ENCODE measurements around the gene H1-8.
A peak's percentile ranks its signal among the peaks of the same experiment; 100 is the strongest.

Gene H1-8

DNA sequence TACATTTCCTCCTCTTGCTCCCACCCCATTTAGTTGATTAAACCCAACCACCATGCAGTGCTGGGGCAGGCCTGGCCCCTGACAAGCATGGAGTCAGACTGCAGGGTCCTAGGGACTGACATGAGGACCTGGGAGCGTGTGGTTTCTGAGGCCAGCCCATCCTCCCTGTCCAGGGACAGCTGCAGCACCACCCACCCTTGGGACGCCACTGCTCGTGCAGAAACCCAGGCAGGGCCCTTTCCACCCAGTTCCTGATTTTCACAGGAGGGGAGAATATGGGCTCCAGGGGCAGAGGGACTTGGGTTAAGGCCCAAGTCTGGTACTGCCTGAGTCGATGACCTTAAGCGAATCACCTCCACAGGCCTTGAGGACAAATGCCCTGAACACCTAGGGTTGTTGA is 39.8 kb downstream of the H1-8 start:
- no peak for DNase-seq
- intact Hi-C loops (cut with DNase I) = no loop called here

DNA sequence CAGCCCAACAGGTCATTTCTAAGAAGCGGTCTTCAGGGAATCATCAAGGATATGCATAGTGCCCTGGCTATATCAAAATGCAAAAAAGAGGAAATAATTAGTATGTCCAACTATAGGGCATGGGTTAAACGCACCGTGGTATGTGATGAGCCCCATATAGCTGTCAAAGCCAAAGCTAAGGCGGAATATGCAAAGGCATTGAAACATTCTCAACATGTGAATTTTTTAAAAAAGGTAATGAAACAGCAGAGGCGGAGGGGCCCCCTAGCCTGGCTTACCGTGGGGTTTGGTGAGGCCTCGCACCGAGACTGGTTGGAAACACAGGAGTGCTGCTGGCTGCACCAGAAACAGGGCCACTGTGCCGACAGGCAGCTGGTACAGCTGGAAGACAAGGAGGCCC is 40.3 kb downstream of the H1-8 start:
- intact Hi-C loops (cut with DNase I) = no loop called here
- no peak for DNase-seq

DNA sequence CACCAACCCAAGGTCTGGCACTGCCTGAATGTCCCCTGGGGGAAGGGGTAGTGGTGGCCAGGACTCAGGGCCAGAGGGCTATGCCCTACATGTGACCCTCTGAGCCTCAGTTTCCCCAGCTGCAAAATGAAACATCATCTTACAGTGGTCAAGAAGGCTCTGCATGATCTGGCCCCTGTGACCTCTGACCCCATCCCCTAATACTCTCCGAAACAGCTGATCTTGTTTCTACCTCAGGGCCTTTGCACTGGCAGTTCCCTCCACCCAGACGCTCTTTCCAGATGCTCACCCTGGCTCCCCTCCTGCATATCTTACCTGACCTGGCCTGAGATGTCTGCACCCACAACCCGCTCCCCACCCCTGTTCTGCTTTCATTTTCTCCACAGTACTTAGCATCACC is 41.7 kb downstream of the H1-8 start:
- intact Hi-C loops (cut with DNase I) = no loop called here
- DNase-seq = no peak

DNA sequence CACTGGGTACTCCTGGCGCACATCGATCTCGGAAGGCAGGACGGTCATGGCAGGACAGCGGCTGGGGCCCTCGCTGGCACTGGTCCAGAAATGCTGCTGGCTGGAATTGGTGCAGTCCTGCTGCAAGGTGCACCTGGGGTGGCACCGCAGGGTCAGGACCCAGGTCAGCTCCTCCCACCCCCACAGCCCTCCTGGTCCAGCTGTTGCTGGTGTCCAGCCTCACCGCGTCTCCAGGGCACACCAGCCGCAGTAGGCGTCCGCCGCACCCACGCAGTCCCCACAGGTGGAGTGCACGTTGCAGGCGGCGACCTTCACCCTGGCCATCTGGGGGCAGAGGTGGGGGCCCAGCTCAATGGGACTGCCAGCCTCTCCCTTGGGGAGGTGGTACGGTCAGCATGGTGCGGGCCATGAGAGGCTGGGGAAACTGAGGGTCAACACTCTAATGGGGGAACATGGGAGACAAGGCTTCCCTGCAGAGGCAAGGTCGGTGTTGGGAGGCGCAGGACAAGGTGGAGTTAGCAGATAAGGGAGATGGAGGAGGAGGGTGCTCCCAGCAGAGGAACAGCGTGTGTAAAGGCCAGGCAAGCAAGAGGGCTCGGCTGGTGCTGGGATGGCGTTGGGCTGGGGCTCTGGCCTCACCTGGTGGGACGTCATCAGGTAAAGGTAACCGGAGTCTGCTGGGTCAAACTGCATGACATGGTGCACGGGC is 43.1 kb downstream of the H1-8 start:
- DNase-seq = no peak
- intact Hi-C loops (cut with DNase I) = no loop called here

DNA sequence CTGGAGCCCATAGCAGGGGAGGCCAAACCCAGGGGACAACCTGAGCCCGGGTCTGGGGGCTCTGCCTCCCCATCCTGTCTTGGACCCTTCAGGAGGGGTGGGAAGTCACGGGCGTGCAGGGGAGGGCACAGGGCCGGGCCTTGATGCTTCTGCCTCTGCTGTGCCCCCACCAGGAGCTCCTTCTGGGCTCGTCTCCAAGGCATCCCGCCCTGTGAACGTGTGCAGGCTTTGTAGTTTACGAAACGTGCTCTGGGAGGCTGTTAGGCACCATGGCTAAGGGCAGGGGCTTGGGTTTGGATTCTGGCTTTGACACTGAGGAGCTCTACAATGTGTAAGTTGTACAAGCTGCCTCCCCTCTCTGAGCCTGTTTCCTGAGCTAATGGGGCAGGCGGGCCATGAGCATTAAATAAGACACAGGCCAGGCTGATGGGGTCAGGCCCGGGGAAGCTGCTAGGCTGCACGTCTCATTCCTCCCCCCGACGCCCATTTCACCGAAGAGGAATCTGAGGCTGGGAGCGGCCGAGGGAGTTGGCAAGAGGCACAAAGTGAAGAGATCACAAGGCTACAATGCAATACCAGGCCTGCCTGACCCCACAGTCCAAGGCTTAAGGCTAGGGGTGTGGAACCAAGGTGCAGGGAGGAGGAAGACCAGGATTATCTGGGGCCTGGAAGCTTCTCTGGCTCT is 43.9 kb downstream of the H1-8 start:
- DNase-seq = no peak
- intact Hi-C loops (cut with DNase I) = no loop called here

DNA sequence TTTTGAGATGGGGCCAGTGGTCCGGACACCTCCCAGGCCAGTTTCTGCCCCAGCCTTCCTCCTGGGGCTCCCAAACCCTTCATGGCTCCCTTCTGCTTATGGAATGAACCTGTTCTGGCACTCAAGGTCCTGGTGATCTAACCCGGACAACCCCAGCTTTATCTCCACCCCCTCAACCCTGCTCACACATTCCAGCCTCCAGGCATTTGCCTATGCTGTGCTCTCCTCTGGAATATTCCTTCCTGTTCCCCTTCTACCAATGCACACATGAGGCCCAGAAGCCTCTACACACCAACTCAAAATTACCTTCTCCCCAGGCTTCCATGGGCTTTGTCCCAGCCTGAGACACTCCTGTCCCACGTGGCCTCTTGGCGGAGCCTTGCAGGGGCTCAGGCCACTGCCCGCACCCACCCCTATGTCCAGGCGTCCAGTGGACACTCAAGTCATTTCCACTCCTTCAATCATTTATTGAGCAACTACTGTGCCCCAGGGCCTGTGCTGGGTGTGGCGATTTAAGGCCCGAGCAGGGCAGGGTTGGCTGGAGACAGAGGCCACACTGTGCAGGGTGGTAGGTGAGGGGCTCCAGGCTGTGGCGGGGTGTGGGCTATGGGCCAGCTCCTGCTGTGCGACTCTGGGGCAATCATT is 44.7 kb downstream of the H1-8 start:
- no peak for DNase-seq
- intact Hi-C loops (cut with DNase I) = no loop called here

DNA sequence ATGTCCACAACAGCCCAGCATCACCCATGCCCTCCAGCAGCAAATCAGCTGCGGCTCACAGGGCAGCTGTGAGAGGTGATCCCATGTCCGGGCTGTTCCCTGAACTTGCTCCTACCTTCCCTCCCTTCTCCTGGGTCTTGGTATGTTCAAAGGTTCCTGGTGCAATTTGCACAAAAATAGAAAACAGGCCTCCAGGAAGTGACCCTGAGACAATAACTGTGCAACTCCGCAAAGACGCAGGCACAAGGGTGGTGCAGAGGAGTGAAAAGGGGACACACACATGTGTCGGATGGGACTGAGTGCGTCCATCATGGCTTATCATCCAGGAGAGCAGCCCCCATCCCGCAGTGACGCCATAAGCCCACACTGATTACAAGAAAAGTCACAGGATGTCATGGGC is 47.2 kb downstream of the H1-8 start:
- intact Hi-C loops (cut with DNase I) = no loop called here
- no peak for DNase-seq

DNA sequence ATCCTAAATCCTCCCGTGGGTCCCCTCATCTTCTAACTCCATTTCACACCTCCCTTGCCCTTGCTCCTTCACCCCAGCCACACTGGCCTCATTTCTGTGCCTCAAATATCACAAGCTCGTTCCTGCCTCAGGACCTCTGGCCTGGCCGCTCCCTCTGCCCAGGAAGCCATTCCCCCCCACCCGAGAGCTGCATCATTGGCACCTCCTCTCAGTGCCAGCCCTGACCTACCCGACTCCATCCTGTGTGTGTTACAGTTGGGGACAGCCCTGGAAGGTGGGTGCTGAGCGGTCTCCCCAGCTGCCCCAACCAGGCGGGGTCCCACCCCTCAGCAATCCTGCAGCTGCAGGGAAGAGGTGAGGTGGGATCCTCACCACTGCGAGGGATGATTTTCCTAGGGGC is 49.0 kb downstream of the H1-8 start:
- intact Hi-C loops (cut with DNase I) = no loop called here
- DNase-seq = no peak

DNA sequence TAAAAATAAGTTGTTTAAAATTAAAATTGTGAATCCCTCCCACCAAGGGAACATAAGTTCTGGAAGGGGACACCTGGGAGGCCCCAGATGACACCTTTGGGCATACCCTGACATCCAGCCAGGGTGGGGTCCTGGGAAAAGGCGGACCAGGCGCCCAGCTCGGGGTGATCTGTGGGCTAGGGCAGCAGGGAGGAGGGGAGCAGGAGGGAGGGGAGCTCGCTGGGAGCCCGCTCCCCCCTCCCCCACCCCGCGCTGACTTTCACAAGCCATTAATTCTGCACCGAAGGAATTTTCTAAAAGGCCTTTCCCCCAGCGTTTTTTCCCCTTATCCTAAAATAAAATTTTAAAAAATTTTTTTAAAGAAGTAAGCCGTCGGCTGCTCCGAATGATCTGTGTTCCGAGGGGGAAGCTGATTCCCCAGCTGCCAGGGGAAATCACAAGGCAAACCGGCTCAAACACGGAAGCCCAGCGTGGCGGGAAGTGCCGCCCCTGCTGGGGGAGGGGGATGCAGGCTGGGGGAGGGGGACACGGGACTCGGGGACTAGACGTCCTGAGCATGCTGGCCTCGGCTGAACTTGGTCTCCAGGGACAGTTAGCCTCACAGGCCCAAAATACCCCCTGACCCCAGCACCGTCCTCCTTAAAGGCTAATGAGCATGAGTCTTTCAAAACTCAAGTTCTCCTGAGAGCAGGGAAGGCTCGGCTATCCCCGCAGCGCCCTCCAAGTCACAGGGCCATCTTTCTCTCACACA is 49.6 kb downstream of the H1-8 start:
- intact Hi-C loops (cut with DNase I) = no loop called here
- DNase-seq = peak in 34 of 42 donors; percentile 22 to 73 (median 55)

DNA sequence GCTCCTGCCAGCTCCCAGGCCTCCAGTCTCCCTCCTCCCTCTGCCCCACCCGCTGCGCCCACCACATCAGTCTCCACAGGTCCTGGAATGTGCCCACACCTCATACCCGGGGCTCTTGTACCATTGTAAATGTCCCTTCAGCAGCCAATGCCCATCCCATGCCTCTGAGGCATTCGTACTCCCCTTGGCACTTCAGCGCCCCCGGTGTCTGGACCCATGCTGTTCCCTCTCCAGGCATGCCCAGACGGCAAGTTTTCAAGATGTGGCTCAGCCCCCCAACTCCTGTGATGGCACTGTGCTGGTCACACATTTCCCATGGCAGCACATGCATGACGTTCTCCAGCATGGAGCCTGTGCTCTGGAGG is 50.2 kb downstream of the H1-8 start:
- DNase-seq = no peak
- intact Hi-C loops (cut with DNase I) = no loop called here

DNA sequence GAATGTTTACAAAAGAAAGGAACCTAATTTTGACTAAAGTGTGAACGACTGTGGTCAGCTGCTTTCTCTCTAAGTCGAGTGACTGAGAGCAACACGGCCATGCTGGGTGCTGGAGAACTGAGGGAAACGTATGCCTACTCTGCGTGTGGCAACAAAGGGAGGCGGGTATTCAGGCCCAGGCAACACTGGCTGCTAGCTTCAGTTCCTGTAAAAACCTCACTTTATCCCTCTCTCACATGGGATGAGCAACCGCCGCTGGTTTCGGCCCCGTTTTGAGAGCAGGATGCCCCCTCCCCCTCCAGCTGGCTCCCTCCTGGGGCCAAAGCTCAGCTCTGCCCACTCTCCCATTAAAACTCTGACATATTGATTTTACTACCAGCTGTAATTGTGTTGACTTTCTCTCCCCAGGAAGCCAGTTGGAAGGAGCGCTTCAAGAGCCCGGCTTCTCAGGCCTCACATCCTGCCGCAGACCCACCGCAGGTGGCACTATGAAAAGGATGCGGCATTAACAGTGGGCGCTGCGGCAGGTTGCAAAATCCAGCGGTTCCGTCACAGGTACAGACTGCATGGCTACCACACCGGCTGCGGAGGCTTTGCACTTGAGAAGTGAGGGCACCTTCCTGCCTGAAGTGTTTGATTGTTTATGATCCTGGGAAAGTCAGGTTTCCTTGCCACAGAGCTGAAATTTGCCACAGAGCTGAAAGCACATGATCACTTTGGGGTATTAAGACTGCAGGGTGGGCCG is 50.8 kb downstream of the H1-8 start:
- intact Hi-C loops (cut with DNase I) = no loop called here
- DNase-seq = peak in 10 of 42 donors; percentile 22 to 51 (median 42)

DNA sequence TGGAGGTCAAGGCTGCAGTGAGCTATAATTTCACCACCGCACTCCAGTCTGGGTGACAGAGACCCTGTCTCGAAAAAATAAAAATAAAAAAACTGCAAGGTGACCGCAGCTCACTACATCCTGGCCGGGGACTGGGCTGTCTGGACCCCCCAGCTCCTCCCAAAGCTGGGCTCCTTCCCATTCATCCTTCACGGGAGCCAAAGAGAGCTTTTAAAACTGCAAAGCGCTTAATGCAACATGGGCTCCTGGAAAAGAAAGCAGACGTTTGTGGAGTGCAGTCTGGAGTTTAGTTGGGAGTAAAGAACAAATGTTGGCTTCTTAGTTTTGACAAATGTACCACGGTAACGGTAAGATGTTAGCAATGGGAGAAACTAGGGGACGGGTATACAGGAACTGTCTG is 51.4 kb downstream of the H1-8 start:
- no peak for DNase-seq
- intact Hi-C loops (cut with DNase I) = no loop called here

DNA sequence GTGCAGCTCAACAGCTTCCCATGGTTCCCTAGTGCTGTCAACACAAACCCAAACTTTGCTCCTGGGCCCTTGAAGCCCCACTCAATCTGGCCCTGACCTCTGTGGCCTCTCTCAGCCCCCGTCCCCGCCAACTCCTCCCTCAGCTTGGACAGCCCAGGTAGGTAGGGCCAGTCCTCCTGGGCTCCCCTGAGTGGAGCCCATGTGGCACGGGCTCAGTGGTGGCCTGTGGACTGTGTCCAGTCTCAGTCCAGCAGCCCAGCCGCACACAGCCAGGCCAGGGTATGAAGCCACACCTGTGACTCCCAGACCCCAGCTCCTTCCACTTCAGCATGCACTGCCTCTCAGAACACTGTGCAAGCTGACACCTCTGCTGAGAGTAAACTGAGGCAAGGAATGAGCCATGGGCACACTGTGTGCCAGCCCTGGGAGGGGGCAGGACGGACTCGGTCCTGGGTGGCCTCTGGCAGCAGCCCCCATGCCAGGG is 52.0 kb downstream of the H1-8 start:
- no peak for DNase-seq
- intact Hi-C loops (cut with DNase I) = no loop called here

DNA sequence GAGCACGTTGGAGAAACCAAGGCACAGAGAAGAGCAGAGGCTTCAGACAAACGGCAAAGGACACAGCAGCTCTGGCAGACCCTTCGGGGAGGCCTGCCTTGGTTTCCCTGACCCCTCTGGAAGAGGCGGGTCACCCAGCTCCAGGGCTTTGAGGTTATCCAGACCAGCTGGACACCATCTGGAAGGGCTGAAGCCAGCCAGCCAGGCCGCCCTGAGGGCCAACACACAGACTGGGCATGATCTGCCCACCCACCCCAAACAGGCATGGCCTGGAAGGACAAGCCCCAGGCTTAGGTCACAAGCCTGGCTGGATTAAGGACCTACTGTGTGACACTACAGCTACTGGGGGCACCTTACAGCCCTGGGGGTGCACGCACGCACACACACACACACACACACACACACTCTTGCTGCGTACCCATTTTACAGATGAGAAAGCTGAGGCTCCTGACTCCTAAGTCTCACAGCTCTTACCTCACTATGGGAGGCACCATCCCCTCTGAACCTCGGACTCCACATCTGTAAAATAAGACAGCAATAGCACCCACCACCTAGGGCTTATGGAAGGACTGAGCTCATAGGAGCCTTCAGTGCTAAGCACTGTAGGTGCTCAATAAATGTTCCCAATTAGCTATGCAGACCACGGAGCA is 52.7 kb downstream of the H1-8 start:
- intact Hi-C loops (cut with DNase I) = no loop called here

DNA sequence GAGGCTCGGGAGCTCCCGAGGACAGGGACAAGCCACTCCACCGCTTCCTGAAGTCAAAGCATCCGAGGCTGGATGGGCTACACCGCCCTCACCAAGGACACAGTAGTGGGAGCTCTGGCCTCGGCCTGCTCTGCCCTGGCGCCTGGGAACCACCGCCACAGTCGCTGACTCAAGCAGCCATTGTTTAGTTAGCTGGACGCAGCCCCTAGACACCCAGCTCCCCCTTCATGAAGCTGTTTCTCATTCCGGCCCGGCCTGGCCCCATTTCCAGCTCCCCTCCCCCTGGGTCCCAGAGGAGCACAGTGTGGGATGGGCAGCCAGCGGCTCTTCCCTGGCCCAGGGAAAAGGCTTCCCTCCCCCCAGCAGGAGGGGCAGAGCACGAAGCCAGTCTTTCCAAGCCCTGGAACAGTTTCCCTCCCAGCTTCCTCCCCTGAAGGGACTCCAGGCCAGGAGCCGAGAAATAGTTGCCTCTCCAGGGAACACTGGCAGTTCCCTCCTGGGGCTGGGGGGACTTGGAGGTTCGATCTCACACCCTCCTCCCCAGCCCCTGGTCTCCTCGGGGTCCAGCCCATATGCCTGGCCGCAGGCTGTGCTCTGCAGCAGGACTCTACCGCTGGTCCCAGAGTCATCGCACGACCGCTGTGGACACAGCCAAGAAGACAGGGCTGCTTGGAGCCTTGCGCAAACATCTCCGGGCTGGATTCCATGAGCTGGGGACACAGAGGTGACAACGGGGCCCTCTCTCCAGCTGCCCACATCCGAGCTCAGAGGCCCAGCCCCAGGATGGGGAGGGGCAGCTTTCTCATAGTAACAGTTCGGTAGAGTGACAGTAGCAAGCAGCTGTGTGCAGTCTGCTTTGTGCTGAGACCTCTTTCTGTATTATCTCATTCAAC is 53.5 kb downstream of the H1-8 start:
- intact Hi-C loops (cut with DNase I) = no loop called here
- DNase-seq = peak; percentile 63 to 94 (median 84)

More for the DNA sequence above, 52.7 kb downstream of the H1-8 start:
- DNase-seq = no peak

DNA sequence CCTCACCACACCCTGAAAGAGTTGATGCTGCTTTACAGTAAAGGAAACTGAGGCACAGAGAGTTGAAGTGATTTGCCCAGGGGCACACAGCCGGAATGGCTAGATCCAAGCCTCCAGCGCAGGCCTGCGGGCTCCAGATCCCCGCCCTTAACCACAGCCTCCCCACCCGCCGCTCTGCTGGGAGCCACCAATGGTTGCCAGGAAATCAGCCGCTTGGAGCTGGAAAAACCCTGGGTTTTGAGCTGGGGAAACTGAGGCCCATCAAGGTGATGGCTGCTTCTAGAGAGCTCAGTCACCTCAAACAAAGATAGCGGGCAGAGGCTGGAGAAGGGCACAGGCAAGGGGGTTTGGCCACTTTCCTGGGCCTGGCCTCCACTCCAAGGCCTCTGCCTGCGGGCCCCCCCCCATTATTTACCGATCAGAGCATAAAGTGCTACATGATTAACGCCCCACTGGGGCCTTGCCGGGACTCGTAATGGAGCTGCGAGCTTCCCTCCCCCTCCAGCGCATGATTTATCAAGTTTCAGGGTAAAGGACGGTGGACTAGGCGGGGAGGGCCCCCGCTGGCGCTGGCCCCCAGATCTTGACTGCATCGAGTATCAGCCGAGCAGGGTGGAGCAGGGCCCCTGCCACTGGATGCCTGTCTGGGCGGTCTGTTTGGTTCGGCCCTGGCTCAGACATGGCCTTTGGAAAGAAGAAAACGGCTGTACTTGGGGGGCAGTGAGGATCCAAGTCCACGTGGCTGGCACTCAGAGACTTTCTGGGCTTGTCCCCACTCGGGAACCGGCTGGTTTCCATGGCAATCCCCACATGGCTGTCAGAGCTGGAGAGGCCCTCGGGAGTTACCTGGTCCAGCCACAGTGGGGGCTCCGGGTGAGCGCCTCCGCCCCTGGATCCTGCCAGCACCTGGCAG is 54.4 kb downstream of the H1-8 start:
- intact Hi-C loops (cut with DNase I) = no loop called here
- peak in 13 of 42 donors; percentile 19 to 68 (median 51) for DNase-seq

DNA sequence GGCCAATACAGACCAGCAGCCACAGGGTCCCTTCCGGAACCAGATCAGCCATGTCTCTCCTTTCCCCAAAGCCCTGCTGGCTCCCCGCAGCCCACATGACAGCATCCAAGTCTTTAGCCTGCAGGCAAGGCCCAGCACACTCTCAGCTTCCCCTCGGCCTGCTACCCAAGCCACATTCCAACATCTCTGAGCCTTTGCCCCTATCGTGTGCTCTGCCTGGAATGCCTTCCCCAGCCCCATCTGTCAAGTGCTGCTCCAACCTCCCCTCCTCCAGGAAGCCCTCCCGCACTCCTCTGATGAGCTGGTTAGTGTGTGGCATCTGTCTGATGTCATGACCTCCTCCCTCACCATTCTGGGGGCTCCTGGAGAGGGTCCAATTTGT is 55.0 kb downstream of the H1-8 start:
- DNase-seq = no peak
- intact Hi-C loops (cut with DNase I) = no loop called here
